Brain microvascular endothelial cell (primary cell): Measurements from ENCODE around the gene BACH1.
A peak's percentile ranks its signal among the peaks of the same experiment; 100 is the strongest.

ENCODE experiments used
- DNase-seq: peaks from one replicate; pipeline ENCODE4 v3.0.0-alpha.2; 2020
- H3K27ac ChIP-seq: fragments of 250-450 bp; sonication (Bioruptor Pico); 2 replicates; pipeline ENCODE4 v1.5.1; 2020; ENCODE audit warnings: mild to moderate bottlenecking, moderate library complexity
- H3K27me3 ChIP-seq: fragments of 250-450 bp; sonication (Bioruptor Pico); replicated peaks from 2 replicates; pipeline ENCODE4 v1.5.1; 2020; ENCODE audit warnings: mild to moderate bottlenecking
- H3K36me3 ChIP-seq: fragments of 250-450 bp; sonication (Bioruptor Pico); replicated peaks from 2 replicates; pipeline ENCODE4 v1.5.1; 2020; ENCODE audit warnings: mild to moderate bottlenecking
- H3K4me3 ChIP-seq: 2 replicates; pipeline ENCODE4 v1.5.1; 2011; ENCODE audit warnings: low read depth, mild to moderate bottlenecking, control low read depth, low read length, moderate library complexity
- in situ Hi-C: cut with HindIII; loops from 2 replicates; pipeline ENCODE4 v1.10.0; 2017; ENCODE audit warnings: low sequenced_read_pairs, low pct_ligation_motif_present
- TF ChIP-seq, protein P1 (sequence below): IDR thresholded peaks from 2 replicates; pipeline ENCODE4 v1.5.1; 2011; ENCODE audit warnings: low read depth, mild to moderate bottlenecking, moderate library complexity, low read length, control low read depth, inconsistent platforms; ENCODE audit errors: missing control alignments

BACH1 gene

DNA sequence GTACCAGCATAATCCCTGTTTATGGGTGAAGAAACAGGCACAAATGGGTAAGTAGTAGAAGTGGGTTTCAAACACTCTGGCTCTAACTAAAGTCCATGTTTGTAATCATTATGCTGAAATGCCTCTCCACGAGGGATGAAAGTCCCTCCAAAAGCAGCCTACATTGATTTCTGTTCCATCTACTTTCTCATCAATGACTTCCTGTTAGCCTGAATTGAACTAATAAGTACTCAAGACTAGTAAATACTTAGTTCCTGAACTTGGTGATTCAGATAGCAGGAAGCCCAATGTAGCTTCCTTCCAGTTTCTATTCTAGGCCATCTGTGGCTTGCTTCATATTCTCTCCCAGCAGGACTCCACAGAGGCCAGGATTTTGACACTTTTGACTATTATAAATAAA is 11.3 kb upstream of the BACH1 start:
- Histone ChIP-seq H3K27me3 (no peaks in the 10 kb centered on the region), H3K36me3 (no peaks in the 10 kb centered on the region), H3K4me3 (no peak overlapping the region), H3K27ac (peak overlapping the region; percentile 34)
- TF ChIP-seq, protein P1, sequence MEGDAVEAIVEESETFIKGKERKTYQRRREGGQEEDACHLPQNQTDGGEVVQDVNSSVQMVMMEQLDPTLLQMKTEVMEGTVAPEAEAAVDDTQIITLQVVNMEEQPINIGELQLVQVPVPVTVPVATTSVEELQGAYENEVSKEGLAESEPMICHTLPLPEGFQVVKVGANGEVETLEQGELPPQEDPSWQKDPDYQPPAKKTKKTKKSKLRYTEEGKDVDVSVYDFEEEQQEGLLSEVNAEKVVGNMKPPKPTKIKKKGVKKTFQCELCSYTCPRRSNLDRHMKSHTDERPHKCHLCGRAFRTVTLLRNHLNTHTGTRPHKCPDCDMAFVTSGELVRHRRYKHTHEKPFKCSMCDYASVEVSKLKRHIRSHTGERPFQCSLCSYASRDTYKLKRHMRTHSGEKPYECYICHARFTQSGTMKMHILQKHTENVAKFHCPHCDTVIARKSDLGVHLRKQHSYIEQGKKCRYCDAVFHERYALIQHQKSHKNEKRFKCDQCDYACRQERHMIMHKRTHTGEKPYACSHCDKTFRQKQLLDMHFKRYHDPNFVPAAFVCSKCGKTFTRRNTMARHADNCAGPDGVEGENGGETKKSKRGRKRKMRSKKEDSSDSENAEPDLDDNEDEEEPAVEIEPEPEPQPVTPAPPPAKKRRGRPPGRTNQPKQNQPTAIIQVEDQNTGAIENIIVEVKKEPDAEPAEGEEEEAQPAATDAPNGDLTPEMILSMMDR: no peak
- in situ Hi-C loops: no loop called here
- DNase-seq: peak; percentile 31

DNA sequence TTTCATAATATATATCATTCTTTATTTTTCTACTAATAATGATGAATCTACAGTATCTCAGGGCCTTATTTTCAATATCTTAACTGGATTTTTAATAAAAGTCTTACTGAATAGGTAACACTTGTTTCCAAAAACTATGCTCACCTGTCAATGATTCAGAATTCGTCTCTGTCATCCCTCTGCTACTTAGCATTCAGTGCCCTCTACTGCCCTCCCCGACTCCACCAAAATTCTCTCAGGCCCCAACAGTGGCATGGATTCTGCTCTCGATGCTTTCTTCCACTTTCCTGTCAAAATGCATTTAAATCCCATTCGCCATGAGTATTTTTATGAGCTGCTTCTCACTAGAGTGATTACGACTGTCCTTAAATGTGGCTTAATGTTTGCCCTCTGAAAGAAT is 10.5 kb upstream of the BACH1 start:
- TF ChIP-seq, protein P1: no peak
- in situ Hi-C loops: no loop called here
- no peak for DNase-seq
- H3K27me3 ChIP-seq: no peaks in the 10 kb centered on the region
- no peak overlapping the region for H3K27ac ChIP-seq
- no peak overlapping the region for H3K4me3 ChIP-seq
- no peaks in the 10 kb centered on the region for H3K36me3 ChIP-seq

DNA sequence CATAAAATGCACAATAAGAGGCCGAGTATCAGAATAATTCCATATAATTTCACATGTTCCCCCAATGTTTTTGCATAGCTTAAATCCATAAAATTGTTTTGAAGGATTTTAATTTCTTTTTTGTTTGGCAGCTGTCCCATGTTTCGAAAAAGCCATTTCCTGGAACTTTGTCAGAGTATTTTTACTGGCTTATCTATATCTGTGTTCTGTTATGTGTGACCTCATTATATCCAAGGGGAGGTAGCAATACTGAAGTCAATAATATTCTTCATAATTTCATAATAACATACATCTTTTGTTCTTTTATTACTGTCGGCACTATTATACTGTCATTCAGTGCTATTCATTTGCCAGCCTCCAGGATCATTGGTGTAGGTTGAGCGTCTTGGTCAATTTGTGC is 9.4 kb upstream of the BACH1 start:
- no peaks in the 10 kb centered on the region for H3K36me3 ChIP-seq
- in situ Hi-C loops: no loop called here
- no peak overlapping the region for H3K27ac ChIP-seq
- TF ChIP-seq, protein P1: no peak
- DNase-seq: no peak
- H3K27me3 ChIP-seq: no peaks in the 10 kb centered on the region
- no peak overlapping the region for H3K4me3 ChIP-seq

DNA sequence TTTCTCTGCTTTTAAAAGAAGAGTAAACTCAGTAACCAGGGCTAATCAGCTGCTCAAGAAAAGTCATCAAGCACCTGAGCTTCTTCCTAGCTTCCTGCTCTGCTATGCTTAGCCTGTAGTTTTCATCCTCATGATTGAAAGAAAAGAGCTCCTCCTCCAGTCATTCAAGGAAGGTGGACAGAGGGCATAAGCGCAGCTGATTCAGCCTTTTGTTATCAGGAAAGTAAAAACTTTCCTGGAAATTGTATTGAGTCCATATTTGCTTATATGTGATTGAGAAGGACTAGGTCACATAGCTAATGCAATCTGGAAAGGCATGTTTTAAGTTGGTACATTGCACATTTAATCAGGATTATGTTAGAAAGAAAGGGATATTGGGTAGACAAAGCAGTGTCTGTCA is 8.5 kb upstream of the BACH1 start:
- TF ChIP-seq, protein P1: no peak
- no peak for DNase-seq
- H3K27me3 ChIP-seq: no peaks in the 10 kb centered on the region

DNA sequence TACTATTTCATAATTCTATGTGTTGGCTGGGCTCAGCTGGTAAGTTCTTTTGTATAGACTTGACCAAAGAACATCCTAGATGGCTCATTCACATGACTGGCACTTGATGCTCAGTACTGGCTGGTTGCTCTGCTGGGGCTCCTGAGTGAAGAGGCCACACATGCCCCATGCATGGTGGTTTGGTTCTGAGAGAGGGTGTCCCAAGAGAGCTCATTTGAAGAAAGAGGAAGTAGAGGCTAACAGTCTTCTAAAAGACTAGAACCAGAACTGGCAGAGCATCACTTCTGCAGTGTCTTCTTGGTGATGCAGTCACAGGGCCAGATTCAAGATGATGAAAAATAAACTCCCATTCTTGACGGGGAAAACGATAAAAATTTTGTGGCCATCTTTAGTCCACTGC is 5.2 kb upstream of the BACH1 start:
- no peak overlapping the region for H3K4me3 ChIP-seq
- DNase-seq: no peak
- TF ChIP-seq, protein P1: no peak

More for the DNA sequence above, 8.5 kb upstream of the BACH1 start:
- Histone ChIP-seq H3K4me3 (no peak overlapping the region), H3K27ac (no peak overlapping the region), H3K36me3 (no peaks in the 10 kb centered on the region)
- in situ Hi-C loops: no loop called here

DNA sequence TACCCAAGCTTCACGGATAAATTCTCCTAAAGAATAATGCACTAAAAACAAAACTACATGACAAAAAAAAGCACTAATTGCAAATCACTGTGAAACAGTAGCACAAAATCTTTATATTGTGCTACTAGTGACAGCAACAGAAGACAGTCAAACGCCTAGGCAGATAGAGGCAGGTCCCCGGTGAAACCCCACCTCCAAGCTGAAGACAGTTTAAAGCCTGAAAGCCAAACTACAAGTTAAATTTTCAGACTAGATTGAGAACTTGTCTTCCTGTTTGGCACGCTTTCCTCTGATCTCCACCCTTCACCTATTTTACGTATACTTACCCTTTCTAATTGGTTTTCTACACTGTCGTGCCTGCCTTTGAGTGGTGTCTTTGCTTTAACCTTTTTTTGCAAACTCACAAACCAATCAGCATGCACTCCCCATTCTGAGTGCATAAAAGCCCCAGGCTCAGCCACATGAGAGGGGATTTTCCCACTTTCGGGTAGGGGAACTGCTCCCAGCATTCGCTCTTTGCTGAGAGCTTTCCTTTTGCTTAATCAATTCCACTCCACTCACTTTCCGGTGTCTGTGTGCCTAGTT is 3.6 kb upstream of the BACH1 start:
- no peaks in the 10 kb centered on the region for H3K27me3 ChIP-seq
- no peak for DNase-seq
- in situ Hi-C loops: no loop called here
- no peaks in the 10 kb centered on the region for H3K36me3 ChIP-seq
- H3K4me3 ChIP-seq: no peak overlapping the region
- no peak overlapping the region for H3K27ac ChIP-seq
- TF ChIP-seq, protein P1: no peak

More for the DNA sequence above, 5.2 kb upstream of the BACH1 start:
- no peak overlapping the region for H3K27ac ChIP-seq
- no peaks in the 10 kb centered on the region for H3K36me3 ChIP-seq
- H3K27me3 ChIP-seq: no peaks in the 10 kb centered on the region
- in situ Hi-C loops: no loop called here
